ENCODE data around the gene BRMS1. TPM values are rescaled to one million over a fixed set of nuclear protein-coding genes. Genes with fewer than 3 reads are reported as not detected.
A peak's percentile ranks its signal among the peaks of the same experiment; 100 is the strongest.

BRMS1 gene
- total RNA-seq, 1 donor, result 43.1 TPM

DNA sequence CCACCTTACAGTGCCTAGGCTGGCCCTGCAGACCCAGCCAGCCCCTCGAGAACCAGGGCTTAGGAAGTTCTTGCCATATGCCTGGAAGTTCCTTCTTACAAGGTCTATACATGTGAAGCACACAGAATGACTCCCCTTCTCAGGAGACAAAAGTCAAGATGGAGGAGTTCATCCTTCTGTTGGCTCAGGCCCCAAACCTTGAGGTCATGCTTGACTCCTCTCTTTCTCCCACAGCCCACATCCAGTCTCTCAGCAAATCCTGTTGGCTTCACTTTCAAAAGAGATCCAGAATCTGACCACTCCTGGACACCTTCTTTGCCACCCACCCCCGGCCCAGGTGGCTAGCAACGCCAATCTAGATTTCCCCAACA, 26.3 kb downstream of the BRMS1 start:
- Histone ChIP-seq H3K9me3 (ENCODE audit: low read depth, low read length) (no peaks in the 10 kb centered on the region), H3K36me3 (ENCODE audit: insufficient read depth, low read length) (no peaks in the 10 kb centered on the region), H4K20me1 (ENCODE audit: insufficient read depth, low read length) (peaks cover 25% of the 10 kb centered on the region), H3K4me3 (ENCODE audit: insufficient read depth, low read length) (no peak overlapping the region), H3K27ac (ENCODE audit: low read depth, low read length) (peak overlapping the region; percentile 97), H3K4me2 (ENCODE audit: insufficient read depth, low read length) (peak overlapping the region; percentile 62), H3K79me2 (ENCODE audit: insufficient read depth, low read length) (peaks cover 32% of the 10 kb centered on the region), H2AFZ (ENCODE audit: low read length) (peak overlapping the region; percentile 11), H3K27me3 (ENCODE audit: insufficient read depth, low read length) (no peaks in the 10 kb centered on the region), H3K4me1 (ENCODE audit: insufficient read depth, low read length) (peaks cover 62% of the 10 kb centered on the region)
- TF ChIP-seq, protein P1, sequence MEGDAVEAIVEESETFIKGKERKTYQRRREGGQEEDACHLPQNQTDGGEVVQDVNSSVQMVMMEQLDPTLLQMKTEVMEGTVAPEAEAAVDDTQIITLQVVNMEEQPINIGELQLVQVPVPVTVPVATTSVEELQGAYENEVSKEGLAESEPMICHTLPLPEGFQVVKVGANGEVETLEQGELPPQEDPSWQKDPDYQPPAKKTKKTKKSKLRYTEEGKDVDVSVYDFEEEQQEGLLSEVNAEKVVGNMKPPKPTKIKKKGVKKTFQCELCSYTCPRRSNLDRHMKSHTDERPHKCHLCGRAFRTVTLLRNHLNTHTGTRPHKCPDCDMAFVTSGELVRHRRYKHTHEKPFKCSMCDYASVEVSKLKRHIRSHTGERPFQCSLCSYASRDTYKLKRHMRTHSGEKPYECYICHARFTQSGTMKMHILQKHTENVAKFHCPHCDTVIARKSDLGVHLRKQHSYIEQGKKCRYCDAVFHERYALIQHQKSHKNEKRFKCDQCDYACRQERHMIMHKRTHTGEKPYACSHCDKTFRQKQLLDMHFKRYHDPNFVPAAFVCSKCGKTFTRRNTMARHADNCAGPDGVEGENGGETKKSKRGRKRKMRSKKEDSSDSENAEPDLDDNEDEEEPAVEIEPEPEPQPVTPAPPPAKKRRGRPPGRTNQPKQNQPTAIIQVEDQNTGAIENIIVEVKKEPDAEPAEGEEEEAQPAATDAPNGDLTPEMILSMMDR (IDR thresholded peaks at IDR 0.05; ENCODE audit: extremely low read depth, low read depth, low read length), result no peak
- DNase-seq (ENCODE audit: insufficient read length, low spot score, missing footprints), result peak; percentile 83

- Histone ChIP-seq H3K4me3 (ENCODE audit: insufficient read depth, low read length) (peak overlapping the region; percentile 75), H3K4me1 (ENCODE audit: insufficient read depth, low read length) (peaks cover 60% of the 10 kb centered on the region), H3K79me2 (ENCODE audit: insufficient read depth, low read length) (peaks cover 33% of the 10 kb centered on the region), H3K36me3 (ENCODE audit: insufficient read depth, low read length) (no peaks in the 10 kb centered on the region), H3K27me3 (ENCODE audit: insufficient read depth, low read length) (no peaks in the 10 kb centered on the region), H3K9me3 (ENCODE audit: low read depth, low read length) (no peaks in the 10 kb centered on the region), H3K27ac (ENCODE audit: low read depth, low read length) (peak overlapping the region; percentile 97), H3K4me2 (ENCODE audit: insufficient read depth, low read length) (peak overlapping the region; percentile 75), H2AFZ (ENCODE audit: low read length) (peak overlapping the region; percentile 65), H4K20me1 (ENCODE audit: insufficient read depth, low read length) (peaks cover 25% of the 10 kb centered on the region)
- DNase-seq (ENCODE audit: insufficient read length, low spot score, missing footprints), result peak; percentile 88
- TF ChIP-seq, protein P1 (IDR thresholded peaks at IDR 0.05; ENCODE audit: extremely low read depth, low read depth, low read length), result no peak
Observed at GRCh38 chr11:66317723-66318599, 26.9 kb downstream of the BRMS1 start.

- Histone ChIP-seq H3K4me2 (ENCODE audit: insufficient read depth, low read length) (peak overlapping the region; percentile 75), H3K27me3 (ENCODE audit: insufficient read depth, low read length) (no peaks in the 10 kb centered on the region), H3K27ac (ENCODE audit: low read depth, low read length) (peak overlapping the region; percentile 97), H2AFZ (ENCODE audit: low read length) (peak overlapping the region; percentile 65), H3K4me1 (ENCODE audit: insufficient read depth, low read length) (peaks cover 55% of the 10 kb centered on the region), H4K20me1 (ENCODE audit: insufficient read depth, low read length) (peaks cover 25% of the 10 kb centered on the region), H3K4me3 (ENCODE audit: insufficient read depth, low read length) (peak overlapping the region; percentile 75), H3K79me2 (ENCODE audit: insufficient read depth, low read length) (peaks cover 33% of the 10 kb centered on the region), H3K9me3 (ENCODE audit: low read depth, low read length) (no peaks in the 10 kb centered on the region), H3K36me3 (ENCODE audit: insufficient read depth, low read length) (no peaks in the 10 kb centered on the region)
- TF ChIP-seq, protein P1 (IDR thresholded peaks at IDR 0.05; ENCODE audit: extremely low read depth, low read depth, low read length), result no peak
- DNase-seq (ENCODE audit: insufficient read length, low spot score, missing footprints), result peak; percentile 97
Observed at GRCh38 chr11:66317322-66317722, 27.6 kb downstream of the BRMS1 start.

- DNase-seq (ENCODE audit: insufficient read length, low spot score, missing footprints), result peak; percentile 96
- Histone ChIP-seq H3K4me1 (ENCODE audit: insufficient read depth, low read length) (peaks cover 55% of the 10 kb centered on the region), H2AFZ (ENCODE audit: low read length) (peak within 1 kb of the TSS; percentile 65), H3K27me3 (ENCODE audit: insufficient read depth, low read length) (no peaks in the 10 kb centered on the region), H3K27ac (ENCODE audit: low read depth, low read length) (peak within 1 kb of the TSS; percentile 97), H4K20me1 (ENCODE audit: insufficient read depth, low read length) (peaks cover 25% of the 10 kb centered on the region), H3K79me2 (ENCODE audit: insufficient read depth, low read length) (peaks cover 33% of the 10 kb centered on the region), H3K4me3 (ENCODE audit: insufficient read depth, low read length) (peak within 1 kb of the TSS; percentile 75), H3K9me3 (ENCODE audit: low read depth, low read length) (no peaks in the 10 kb centered on the region), H3K4me2 (ENCODE audit: insufficient read depth, low read length) (peak within 1 kb of the TSS; percentile 96), H3K36me3 (ENCODE audit: insufficient read depth, low read length) (no peaks in the 10 kb centered on the region)
- TF ChIP-seq, protein P1 (IDR thresholded peaks at IDR 0.05; ENCODE audit: extremely low read depth, low read depth, low read length), result no peak
Observed at GRCh38 chr11:66316849-66317251, 28.1 kb downstream of the BRMS1 start, which contains the start of gene CD248. TSS of gene CD248 (minus strand) at chr11:66317044. CDS start at chr11:66317027, 17 bp downstream.
